ENCODE measurements around the gene SRC.
A peak's percentile ranks its signal among the peaks of the same experiment; 100 is the strongest.

Gene SRC

GRCh38 chr20:37346535-37347346 is 801 bp downstream of the SRC start:
- Mint-ChIP-seq H3K9me3 (no peaks in the 10 kb centered on the region), H3K27me3 (no peaks in the 10 kb centered on the region), H3K36me3 (ENCODE audit: low read depth) (peaks cover 38% of the 10 kb centered on the region), H3K27ac (peak overlapping the region; percentile 91), H3K4me1 (ENCODE audit: low read depth) (peaks cover 79% of the 10 kb centered on the region), H3K4me3 (peak overlapping the region; percentile 71)
- intact Hi-C loops (cut with micrococcal nuclease) = loop anchor here (5.0 kb wide), 1 partner anchor 36 kb away; no protein-coding TSS in a partner anchor

GRCh38 chr20:37347347-37347823 is 1.4 kb downstream of the SRC start:
- peak overlapping the region; percentile 91 for H3K27ac Mint-ChIP-seq
- peak overlapping the region; percentile 71 for H3K4me3 Mint-ChIP-seq
- peaks cover 43% of the 10 kb centered on the region for H3K36me3 Mint-ChIP-seq (ENCODE audit: low read depth)
- H3K9me3 Mint-ChIP-seq = no peaks in the 10 kb centered on the region
- intact Hi-C loops (cut with micrococcal nuclease) = loop anchor here (5.0 kb wide), 1 partner anchor 35 kb away; no protein-coding TSS in a partner anchor
- no peaks in the 10 kb centered on the region for H3K27me3 Mint-ChIP-seq
- H3K4me1 Mint-ChIP-seq (ENCODE audit: low read depth) = peaks cover 80% of the 10 kb centered on the region

- Mint-ChIP-seq H3K27me3 (no peaks in the 10 kb centered on the region), H3K9me3 (no peaks in the 10 kb centered on the region), H3K4me1 (ENCODE audit: low read depth) (peaks cover 81% of the 10 kb centered on the region), H3K4me3 (peak overlapping the region; percentile 71), H3K36me3 (ENCODE audit: low read depth) (peaks cover 50% of the 10 kb centered on the region), H3K27ac (peak overlapping the region; percentile 91)
- intact Hi-C loops (cut with micrococcal nuclease) = loop anchor here (5.0 kb wide), 1 partner anchor 34 kb away; no protein-coding TSS in a partner anchor
Observed at GRCh38 chr20:37347891-37348791, 2.2 kb downstream of the SRC start.

- peak overlapping the region; percentile 71 for H3K4me3 Mint-ChIP-seq
- H3K27ac Mint-ChIP-seq = peak overlapping the region; percentile 91
- intact Hi-C loops (cut with micrococcal nuclease) = loop anchor here (5.0 kb wide), 1 partner anchor 33 kb away; no protein-coding TSS in a partner anchor
Observed at GRCh38 chr20:37348792-37349516, 3.0 kb downstream of the SRC start.

GRCh38 chr20:37349517-37350491 is 3.9 kb downstream of the SRC start:
- H3K27me3 Mint-ChIP-seq = no peaks in the 10 kb centered on the region
- peak overlapping the region; percentile 42 for H3K4me3 Mint-ChIP-seq
- H3K9me3 Mint-ChIP-seq = no peaks in the 10 kb centered on the region
- peaks cover 88% of the 10 kb centered on the region for H3K4me1 Mint-ChIP-seq (ENCODE audit: low read depth)
- intact Hi-C loops (cut with micrococcal nuclease) = loop anchor here (5.0 kb wide), 1 partner anchor 32 kb away; no protein-coding TSS in a partner anchor
- peaks cover 67% of the 10 kb centered on the region for H3K36me3 Mint-ChIP-seq (ENCODE audit: low read depth)
- peak overlapping the region; percentile 91 for H3K27ac Mint-ChIP-seq

More at GRCh38 chr20:37348792-37349516, 3.0 kb downstream of the SRC start:
- Mint-ChIP-seq H3K36me3 (ENCODE audit: low read depth) (peaks cover 58% of the 10 kb centered on the region), H3K4me1 (ENCODE audit: low read depth) (peaks cover 81% of the 10 kb centered on the region), H3K27me3 (no peaks in the 10 kb centered on the region), H3K9me3 (no peaks in the 10 kb centered on the region)

GRCh38 chr20:37350649-37351574 is 5.0 kb downstream of the SRC start:
- H3K27me3 Mint-ChIP-seq = no peaks in the 10 kb centered on the region
- peaks cover 70% of the 10 kb centered on the region for H3K36me3 Mint-ChIP-seq (ENCODE audit: low read depth)
- peaks cover 93% of the 10 kb centered on the region for H3K4me1 Mint-ChIP-seq (ENCODE audit: low read depth)
- H3K9me3 Mint-ChIP-seq = no peaks in the 10 kb centered on the region
- H3K4me3 Mint-ChIP-seq = no peak overlapping the region
- peak overlapping the region; percentile 91 for H3K27ac Mint-ChIP-seq
- intact Hi-C loops (cut with micrococcal nuclease) = no loop called here

GRCh38 chr20:37351689-37352607 is 6.0 kb downstream of the SRC start:
- Mint-ChIP-seq H3K9me3 (no peaks in the 10 kb centered on the region), H3K27ac (peak overlapping the region; percentile 14), H3K27me3 (no peaks in the 10 kb centered on the region), H3K4me3 (no peak overlapping the region), H3K36me3 (ENCODE audit: low read depth) (peaks cover 70% of the 10 kb centered on the region), H3K4me1 (ENCODE audit: low read depth) (peaks cover 100% of the 10 kb centered on the region)
- intact Hi-C loops (cut with micrococcal nuclease) = no loop called here

- H3K27ac Mint-ChIP-seq = no peak overlapping the region
- no peaks in the 10 kb centered on the region for H3K27me3 Mint-ChIP-seq
Observed at GRCh38 chr20:37352608-37352980, 6.7 kb downstream of the SRC start.

GRCh38 chr20:37353285-37353849 is 7.4 kb downstream of the SRC start:
- Mint-ChIP-seq H3K27me3 (no peaks in the 10 kb centered on the region), H3K4me1 (ENCODE audit: low read depth) (peaks cover 100% of the 10 kb centered on the region), H3K4me3 (no peak overlapping the region), H3K36me3 (ENCODE audit: low read depth) (peaks cover 63% of the 10 kb centered on the region), H3K27ac (no peak overlapping the region), H3K9me3 (no peaks in the 10 kb centered on the region)
- intact Hi-C loops (cut with micrococcal nuclease) = no loop called here

More at GRCh38 chr20:37352608-37352980, 6.7 kb downstream of the SRC start:
- no peak overlapping the region for H3K4me3 Mint-ChIP-seq
- H3K9me3 Mint-ChIP-seq = no peaks in the 10 kb centered on the region
- intact Hi-C loops (cut with micrococcal nuclease) = no loop called here
- peaks cover 66% of the 10 kb centered on the region for H3K36me3 Mint-ChIP-seq (ENCODE audit: low read depth)
- peaks cover 100% of the 10 kb centered on the region for H3K4me1 Mint-ChIP-seq (ENCODE audit: low read depth)

GRCh38 chr20:37354210-37355195 is 8.6 kb downstream of the SRC start:
- Mint-ChIP-seq H3K4me3 (no peak overlapping the region), H3K9me3 (no peaks in the 10 kb centered on the region), H3K27me3 (no peaks in the 10 kb centered on the region), H3K4me1 (ENCODE audit: low read depth) (peaks cover 100% of the 10 kb centered on the region), H3K27ac (peak overlapping the region; percentile 44), H3K36me3 (ENCODE audit: low read depth) (peaks cover 63% of the 10 kb centered on the region)
- intact Hi-C loops (cut with micrococcal nuclease) = no loop called here

All from dendritic cell treated with granulocyte-macrophage colony-stimulating factor and Interleukin-4, amounts not matched to agents 40 ng/mL and 50 ng/mL, for 4 days (primary cell).